HG03378 (cell line): ENCODE measurements around the gene HIPK1.

ENCODE experiments used
- ATAC-seq: cut with Tn5 transposase; IDR thresholded peaks from one replicate; pipeline ENCODE4 v1.9.1; 2021; ENCODE audit warnings: mild to moderate bottlenecking, moderate library complexity; ENCODE audit not compliant: unreplicated experiment

Gene HIPK1

DNA sequence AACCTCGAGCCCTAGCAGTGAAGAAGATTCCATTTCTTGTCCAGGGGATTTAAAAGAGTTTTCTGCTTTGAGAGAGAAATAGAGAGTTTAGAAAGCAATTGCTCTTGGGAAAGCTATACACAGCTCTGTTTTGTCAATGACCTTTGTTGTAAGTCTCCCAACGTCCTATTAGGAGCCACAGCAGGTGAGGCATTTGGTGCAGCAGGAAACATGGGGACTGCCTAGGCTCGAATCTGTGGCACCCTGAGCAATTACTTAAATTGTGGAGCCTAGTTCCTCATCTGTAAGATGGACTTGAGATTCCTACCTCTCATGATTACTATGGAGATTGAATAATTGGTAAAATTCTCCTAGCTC is 15.8 kb upstream of the HIPK1 start:
- no peak for ATAC-seq

DNA sequence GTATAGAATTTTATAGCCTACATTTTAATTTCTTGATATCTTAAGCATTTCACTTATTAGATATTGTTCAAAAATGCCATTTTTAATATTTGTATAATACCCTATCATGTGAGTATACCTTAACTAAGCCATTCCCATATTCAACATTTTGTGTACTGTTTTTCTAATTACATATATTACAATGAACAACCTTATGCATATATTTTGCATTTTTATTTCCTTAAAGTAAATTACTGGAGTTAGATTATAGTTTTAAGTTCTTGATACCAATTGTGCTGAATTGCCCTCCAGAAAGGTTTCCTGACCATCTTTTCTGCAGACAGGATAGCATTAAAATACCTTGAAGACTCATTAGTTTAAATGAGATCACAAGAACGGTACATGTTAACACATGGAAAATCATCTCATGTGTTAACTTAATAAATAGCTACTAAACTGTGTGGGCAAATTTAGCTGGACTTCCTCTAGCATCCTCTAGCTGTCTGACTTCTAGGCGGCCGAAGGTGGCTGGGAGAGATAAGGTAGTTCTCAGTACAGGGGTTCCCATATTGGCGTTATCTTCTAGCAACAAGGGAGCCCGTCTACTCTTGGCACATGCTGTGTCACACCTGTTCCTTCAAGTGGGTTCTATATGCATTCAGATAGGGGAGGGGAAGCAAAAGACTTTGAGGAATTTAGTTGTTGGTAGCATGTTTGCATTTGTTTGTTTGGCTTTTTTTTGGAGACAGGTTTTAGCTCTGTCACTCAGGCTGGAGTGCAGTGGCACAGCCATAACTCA is 15.0 kb upstream of the HIPK1 start:
- no peak for ATAC-seq

DNA sequence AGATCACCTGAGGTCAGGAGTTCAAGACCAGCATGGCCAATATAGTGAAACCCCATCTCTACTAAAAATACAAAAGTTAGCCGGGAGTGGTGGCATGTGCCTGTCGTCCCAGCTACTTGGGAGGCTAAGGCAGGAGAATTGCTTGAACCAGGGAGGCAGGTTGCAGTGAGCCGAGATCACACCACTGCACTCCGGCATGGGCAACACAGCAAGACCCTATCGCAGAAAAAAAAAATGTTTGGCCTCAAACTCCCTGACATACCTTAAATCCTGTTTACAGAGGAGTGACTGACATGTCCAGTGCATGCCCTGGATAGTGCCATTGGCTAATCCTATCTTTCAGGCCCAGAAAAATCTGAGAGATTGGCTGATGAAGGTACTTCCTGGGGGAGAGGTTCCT is 12.2 kb upstream of the HIPK1 start:
- no peak for ATAC-seq

- no peak for ATAC-seq
Observed at GRCh38 chr1:113917400-113918082, 11.6 kb upstream of the HIPK1 start.

DNA sequence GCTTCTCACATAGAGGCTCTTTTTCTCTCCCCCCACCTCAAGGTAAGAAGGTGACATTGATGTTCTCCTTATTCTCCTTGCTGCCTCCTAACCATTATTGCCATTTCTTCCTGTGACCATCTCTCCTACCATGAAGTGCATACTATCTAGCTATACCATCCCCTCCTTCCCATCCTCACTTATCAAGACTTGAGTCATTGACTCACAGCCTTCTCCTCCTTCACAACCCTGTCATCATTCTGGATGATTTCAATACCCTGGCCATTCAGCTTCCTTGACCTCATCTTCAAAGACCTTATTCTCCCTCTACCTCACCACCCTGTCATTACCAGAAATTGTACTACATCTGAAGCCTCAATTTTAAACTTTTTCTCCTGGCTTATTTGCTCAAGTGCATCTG is 10.9 kb upstream of the HIPK1 start:
- no peak for ATAC-seq

GRCh38 chr1:113922957-113923356 is 6.2 kb upstream of the HIPK1 start:
- ATAC-seq: no peak

DNA sequence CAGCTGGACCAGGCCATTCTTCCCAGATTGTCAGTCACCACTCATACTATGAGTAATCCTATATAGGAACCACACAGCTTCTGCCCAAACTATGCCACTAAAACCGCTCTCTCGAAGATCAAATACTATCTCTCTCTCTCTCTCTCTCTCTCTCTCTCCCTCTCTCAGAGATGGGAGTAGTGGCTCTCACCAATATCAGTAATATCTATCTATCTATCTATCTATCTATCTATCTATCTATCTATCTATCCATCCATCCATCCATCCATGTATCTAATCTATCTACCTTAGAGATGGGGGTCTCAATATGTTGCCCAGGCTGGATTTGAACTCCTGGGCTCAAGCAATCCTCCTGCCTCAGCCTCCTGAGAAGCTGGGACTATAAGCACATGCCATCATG is 4.7 kb upstream of the HIPK1 start:
- no peak for ATAC-seq

GRCh38 chr1:113928187-113928930 is 765 bp upstream of the HIPK1 start:
- ATAC-seq: no peak

GRCh38 chr1:113929750-113930498 is 800 bp downstream of the HIPK1 start:
- peak; percentile 27 for ATAC-seq

DNA sequence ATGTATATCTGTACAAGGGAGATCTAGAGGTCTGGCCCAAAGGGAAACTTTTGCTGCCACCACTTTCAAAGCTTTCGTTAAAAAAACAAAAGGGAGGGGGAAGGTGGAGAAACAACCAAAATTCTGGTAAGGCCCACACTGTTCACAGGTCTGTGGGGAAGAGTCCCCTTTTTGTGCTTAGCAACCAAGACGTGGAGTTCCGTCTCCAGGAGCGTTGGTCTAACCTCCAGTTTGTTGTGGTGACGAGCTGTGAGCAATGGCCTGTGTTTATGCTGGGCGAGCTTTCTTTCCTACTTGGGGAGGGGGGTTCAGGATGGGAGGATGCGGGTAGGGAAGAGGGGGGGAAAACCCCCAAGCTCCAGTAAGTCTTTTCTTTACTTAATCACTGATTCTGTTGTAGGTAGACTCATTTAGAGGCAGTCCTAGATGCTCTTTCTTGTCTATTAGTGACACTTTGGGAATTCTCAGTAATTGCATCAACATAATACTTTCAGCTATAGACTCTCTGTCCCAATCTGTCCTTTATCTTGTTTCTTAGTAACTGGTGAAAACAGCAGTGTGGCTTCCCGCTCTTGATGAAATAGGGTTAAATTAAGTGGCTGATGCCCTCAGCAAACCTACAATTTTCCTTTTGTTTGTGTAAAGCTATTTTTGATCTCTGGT is 1.5 kb downstream of the HIPK1 start:
- ATAC-seq: peak; percentile 26

DNA sequence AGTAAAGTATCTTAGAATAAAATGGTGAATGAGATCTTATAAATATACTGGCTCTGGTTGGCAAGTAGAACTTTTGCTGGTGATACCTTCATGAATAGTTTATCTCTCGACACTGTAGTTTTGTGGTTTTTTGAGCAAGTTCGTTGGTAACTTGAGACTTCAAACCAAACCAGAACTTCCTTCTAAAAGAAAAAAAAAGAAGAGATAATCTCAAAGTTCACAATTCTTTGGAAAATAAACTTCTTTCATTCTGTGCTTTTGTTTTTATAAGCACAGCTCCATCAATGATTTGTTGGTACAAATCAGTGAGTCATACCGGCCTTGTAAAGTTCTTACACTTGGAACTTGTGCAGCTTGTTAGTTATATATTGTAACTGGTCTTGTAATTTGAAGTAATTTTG is 2.3 kb downstream of the HIPK1 start:
- no peak for ATAC-seq

- no peak for ATAC-seq
Observed at GRCh38 chr1:113934006-113934405, 4.9 kb downstream of the HIPK1 start.

- ATAC-seq: no peak
Observed at GRCh38 chr1:113934511-113935055, 5.5 kb downstream of the HIPK1 start.

DNA sequence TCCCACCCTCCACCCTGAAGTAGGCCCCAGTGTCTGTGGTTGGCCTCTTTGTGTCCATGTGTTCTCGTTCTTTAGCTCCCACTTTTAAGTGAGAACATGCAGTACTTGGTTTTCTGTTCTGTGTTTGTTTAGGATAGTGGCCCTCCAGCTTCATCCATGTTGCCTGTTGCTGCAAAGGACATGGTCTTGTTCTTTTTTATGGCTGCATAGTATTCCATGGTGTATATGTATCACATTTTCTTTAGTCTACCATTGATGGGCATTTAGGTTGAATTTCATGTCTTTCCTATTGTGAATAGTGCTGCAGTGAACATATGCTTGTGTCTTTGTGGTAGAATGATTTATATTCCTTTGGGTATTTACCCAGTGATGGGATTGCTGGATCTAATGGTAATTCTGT is 6.1 kb downstream of the HIPK1 start:
- ATAC-seq: no peak

DNA sequence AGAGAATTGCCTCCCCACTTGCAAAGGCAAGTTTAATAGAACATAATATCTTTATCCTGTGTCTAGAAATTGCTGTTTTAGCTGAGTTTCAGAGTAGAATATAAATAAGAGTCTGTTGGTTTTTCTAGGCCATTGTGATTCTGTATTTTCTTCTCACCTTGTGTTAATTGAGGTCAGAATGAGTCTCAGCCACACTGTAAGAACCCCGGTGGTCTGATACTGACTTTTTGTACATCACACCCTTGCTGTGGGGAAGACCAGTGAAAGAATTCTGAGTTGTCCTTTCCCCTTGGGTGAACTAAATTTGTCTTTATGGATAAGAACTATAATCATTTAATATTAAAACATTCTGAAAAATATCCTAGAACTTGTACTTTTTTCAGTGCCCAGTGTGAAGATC is 6.8 kb downstream of the HIPK1 start:
- ATAC-seq: no peak

GRCh38 chr1:113937146-113937545 is 8.0 kb downstream of the HIPK1 start:
- no peak for ATAC-seq

- ATAC-seq: no peak
Observed at GRCh38 chr1:113938192-113938591, 9.1 kb downstream of the HIPK1 start.

DNA sequence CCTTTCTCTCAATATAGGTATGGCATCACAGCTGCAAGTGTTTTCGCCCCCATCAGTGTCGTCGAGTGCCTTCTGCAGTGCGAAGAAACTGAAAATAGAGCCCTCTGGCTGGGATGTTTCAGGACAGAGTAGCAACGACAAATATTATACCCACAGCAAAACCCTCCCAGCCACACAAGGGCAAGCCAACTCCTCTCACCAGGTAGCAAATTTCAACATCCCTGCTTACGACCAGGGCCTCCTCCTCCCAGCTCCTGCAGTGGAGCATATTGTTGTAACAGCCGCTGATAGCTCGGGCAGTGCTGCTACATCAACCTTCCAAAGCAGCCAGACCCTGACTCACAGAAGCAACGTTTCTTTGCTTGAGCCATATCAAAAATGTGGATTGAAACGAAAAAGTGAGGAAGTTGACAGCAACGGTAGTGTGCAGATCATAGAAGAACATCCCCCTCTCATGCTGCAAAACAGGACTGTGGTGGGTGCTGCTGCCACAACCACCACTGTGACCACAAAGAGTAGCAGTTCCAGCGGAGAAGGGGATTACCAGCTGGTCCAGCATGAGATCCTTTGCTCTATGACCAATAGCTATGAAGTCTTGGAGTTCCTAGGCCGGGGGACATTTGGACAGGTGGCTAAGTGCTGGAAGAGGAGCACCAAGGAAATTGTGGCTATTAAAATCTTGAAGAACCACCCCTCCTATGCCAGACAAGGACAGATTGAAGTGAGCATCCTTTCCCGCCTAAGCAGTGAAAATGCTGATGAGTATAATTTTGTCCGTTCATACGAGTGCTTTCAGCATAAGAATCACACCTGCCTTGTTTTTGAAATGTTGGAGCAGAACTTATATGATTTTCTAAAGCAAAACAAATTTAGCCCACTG is 11.5 kb downstream of the HIPK1 start:
- peak; percentile 55 for ATAC-seq

DNA sequence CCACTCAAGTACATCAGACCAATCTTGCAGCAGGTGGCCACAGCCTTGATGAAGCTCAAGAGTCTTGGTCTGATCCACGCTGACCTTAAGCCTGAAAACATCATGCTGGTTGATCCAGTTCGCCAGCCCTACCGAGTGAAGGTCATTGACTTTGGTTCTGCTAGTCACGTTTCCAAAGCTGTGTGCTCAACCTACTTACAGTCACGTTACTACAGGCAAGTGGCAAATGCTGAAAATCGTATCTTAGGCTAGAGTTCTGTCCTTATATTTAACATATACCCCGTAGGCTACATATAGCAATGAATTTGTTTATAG is 12.1 kb downstream of the HIPK1 start:
- no peak for ATAC-seq

DNA sequence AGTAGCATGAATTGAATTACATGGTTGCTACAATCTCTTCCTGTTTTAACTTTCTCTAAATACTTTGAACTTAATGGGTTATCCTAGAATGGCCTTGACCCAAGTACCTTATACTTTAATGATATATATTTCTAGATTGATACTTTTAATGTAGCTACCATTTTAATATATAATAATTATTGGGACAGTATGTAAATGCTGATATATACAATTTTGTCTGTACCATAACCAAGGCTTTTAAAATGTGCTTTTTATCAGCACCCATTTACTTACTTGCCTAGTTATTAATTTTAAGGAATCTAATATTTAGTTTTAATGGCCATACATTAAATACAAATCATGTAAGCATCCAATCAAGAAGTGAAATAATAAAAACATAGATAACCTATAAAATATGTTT is 13.4 kb downstream of the HIPK1 start:
- ATAC-seq: no peak
